ENCODE data around the gene PROC. TPM values are rescaled to one million over a fixed set of nuclear protein-coding genes. Genes with fewer than 3 reads are reported as not detected.

Gene PROC
- total and polyA plus RNA-seq, 10 donors = 0.16 to 0.52 (median 0.21) TPM; not detected in 7

GRCh38 chr2:127465258-127465657 is 47.0 kb downstream of the PROC start:
- H3K4me3 ChIP-seq = no peak overlapping the region
- no peak for DNase-seq
- no peak overlapping the region for H3K27ac ChIP-seq
- no peaks in the 10 kb centered on the region for H3K27me3 ChIP-seq (replicated peaks in 1 of 7)
- H3K9me3 ChIP-seq = no peaks in the 10 kb centered on the region
- peaks cover 0 to 51% (median 14%) of the 10 kb centered on the region in 6 donors for H3K36me3 ChIP-seq
- 68 to 77% (median 69%) methylated on average over 4 of the region's 4 CpGs for WGBS, 5 donors
- intact Hi-C loops (cut with DNase I; ENCODE audit: low total_unique reads) = no loop called here
- no peak for TF ChIP-seq POLR2A (IDR thresholded peaks at IDR 0.05)
- TF ChIP-seq CTCF (IDR thresholded peaks at IDR 0.05 in 8 of 11, conservative IDR thresholded peaks at IDR 0.05 in 3 of 11) = no peak
- no peak for TF ChIP-seq POLR2AphosphoS5 (IDR thresholded peaks at IDR 0.05)
- H3K4me1 ChIP-seq = no peaks in the 10 kb centered on the region

GRCh38 chr2:127469051-127469450 is 50.8 kb downstream of the PROC start:
- TF ChIP-seq CTCF (IDR thresholded peaks at IDR 0.05 in 8 of 11, conservative IDR thresholded peaks at IDR 0.05 in 3 of 11) (no peak), POLR2A (IDR thresholded peaks at IDR 0.05) (no peak), POLR2AphosphoS5 (IDR thresholded peaks at IDR 0.05) (no peak)
- H3K4me3 ChIP-seq = no peak overlapping the region
- WGBS, 5 donors = 81 to 90% (median 84%) methylated on average over 8 of the region's 8 CpGs
- intact Hi-C loops (cut with DNase I; ENCODE audit: low total_unique reads) = no loop called here
- H3K27ac ChIP-seq = no peak overlapping the region
- H3K27me3 ChIP-seq (replicated peaks in 1 of 7) = no peaks in the 10 kb centered on the region
- H3K36me3 ChIP-seq = peaks cover 0 to 42% (median 14%) of the 10 kb centered on the region in 6 donors
- H3K4me1 ChIP-seq = no peaks in the 10 kb centered on the region
- no peaks in the 10 kb centered on the region for H3K9me3 ChIP-seq
- no peak for DNase-seq

GRCh38 chr2:127469974-127470373 is 51.7 kb downstream of the PROC start:
- no peaks in the 10 kb centered on the region for H3K4me1 ChIP-seq
- TF ChIP-seq POLR2AphosphoS5 (IDR thresholded peaks at IDR 0.05) = no peak
- TF ChIP-seq CTCF (IDR thresholded peaks at IDR 0.05 in 8 of 11, conservative IDR thresholded peaks at IDR 0.05 in 3 of 11) = no peak
- no peak for TF ChIP-seq POLR2A (IDR thresholded peaks at IDR 0.05)
- no peak for DNase-seq
- H3K4me3 ChIP-seq = no peak overlapping the region
- intact Hi-C loops (cut with DNase I; ENCODE audit: low total_unique reads) = loop anchor here (10.0 kb wide), 1 partner anchor 145 kb away; no protein-coding TSS in a partner anchor
- H3K36me3 ChIP-seq = peaks cover 0 to 42% (median 14%) of the 10 kb centered on the region in 6 donors
- H3K27ac ChIP-seq = no peak overlapping the region
- H3K27me3 ChIP-seq (replicated peaks in 1 of 7) = no peaks in the 10 kb centered on the region
- 94 to 99% (median 97%) methylated on average over 2 of the region's 2 CpGs for WGBS, 5 donors
- H3K9me3 ChIP-seq = no peaks in the 10 kb centered on the region

- TF ChIP-seq CTCF (IDR thresholded peaks at IDR 0.05 in 8 of 11, conservative IDR thresholded peaks at IDR 0.05 in 3 of 11) (no peak), POLR2AphosphoS5 (IDR thresholded peaks at IDR 0.05) (no peak)
- no peak for DNase-seq
- intact Hi-C loops (cut with DNase I; ENCODE audit: low total_unique reads) = loop anchor here (10.0 kb wide), 1 partner anchor 147 kb away; no protein-coding TSS in a partner anchor
Measured at GRCh38 chr2:127471286-127471988, 53.2 kb downstream of the PROC start.

More at GRCh38 chr2:127471286-127471988, 53.2 kb downstream of the PROC start:
- Histone ChIP-seq H3K27me3 (replicated peaks in 1 of 7) (no peaks in the 10 kb centered on the region), H3K4me1 (no peaks in the 10 kb centered on the region), H3K27ac (no peak overlapping the region), H3K9me3 (peaks cover 0 to 9% (median 4%) of the 10 kb centered on the region in 8 donors), H3K36me3 (peaks cover 0 to 36% (median 14%) of the 10 kb centered on the region in 6 donors), H3K4me3 (no peak overlapping the region)
- WGBS, 5 donors = 90 to 97% (median 93%) methylated on average over 4 of the region's 4 CpGs

Measured in spleen (tissue), 11 donors.